ENCODE data around the gene CEP120.

- TF ChIP-seq POLR2A (IDR thresholded peaks at IDR 0.05) (no peak), CTCF (IDR thresholded peaks at IDR 0.05) (no peak)
Observed at GRCh38 chr5:123398058-123398733, 25.0 kb downstream of the CEP120 start.
